Spinal cord (tissue), 10 donors: Measurements from ENCODE around the gene PPFIBP2. TPM values are rescaled to one million over a fixed set of nuclear protein-coding genes. Genes with fewer than 3 reads are reported as not detected.

ENCODE experiments used
- DNase-seq, 6 donors: peaks; one replicate each; pipeline versions ENCODE4 v3.0.0 to v3.0.0-alpha.2; 2013 to 2015; ENCODE audit warnings: low spot score in 6 of 6, low read depth in 4 of 6
- H3K27ac ChIP-seq: one replicate; pipeline ENCODE4 v1.5.1; 2013; ENCODE audit warnings: low read depth, low read length, control low read depth
- H3K27me3 ChIP-seq: one replicate; pipeline ENCODE4 v1.6.1; 2013; ENCODE audit warnings: low read length; ENCODE audit not compliant: control insufficient read depth, insufficient read depth
- H3K36me3 ChIP-seq: one replicate; pipeline ENCODE4 v1.6.1; 2013; ENCODE audit warnings: low read length; ENCODE audit not compliant: control insufficient read depth, insufficient read depth
- H3K4me1 ChIP-seq: one replicate; pipeline ENCODE4 v1.6.1; 2013; ENCODE audit warnings: low read length; ENCODE audit not compliant: control insufficient read depth, insufficient read depth
- H3K4me3 ChIP-seq: one replicate; pipeline ENCODE4 v1.5.1; 2013; ENCODE audit warnings: low read depth, low read length, control low read depth
- H3K9me3 ChIP-seq: one replicate; pipeline ENCODE4 v1.6.1; 2013; ENCODE audit warnings: low read length; ENCODE audit not compliant: control insufficient read depth, insufficient read depth
- WGBS: methylation state at CpG from one replicate; pipeline ENCODE4 v1.1.5; 2013; ENCODE audit warnings: missing lambda C conversion rate; ENCODE audit not compliant: insufficient coverage; 5-methylcytosine and 5-hydroxymethylcytosine counted together
- polyA plus RNA-seq, 2 donors: library from polyadenylated mRNA; unstranded; fragments of 120-200 nt; gene quantifications; one replicate each; pipeline ENCODE4 v1.2.1, GENCODE V29; 2013; ENCODE audit not compliant: insufficient read length in 2 of 2
- total RNA-seq, 2 donors: library from RNA; depleted of rRNA in 1 of 2; stranded (reverse); fragments of 120-200 nt in 1 of 2; fragments of >200 nt in 1 of 2; gene quantifications; one replicate each; pipeline versions ENCODE4 v1.2.3 to v1.2.4, GENCODE V29; 2013 to 2014
- donor health status: healthy.

The PPFIBP2 gene
- total and polyA plus RNA-seq, 4 donors, result 14.3 to 23.8 (median 19.1) TPM

DNA sequence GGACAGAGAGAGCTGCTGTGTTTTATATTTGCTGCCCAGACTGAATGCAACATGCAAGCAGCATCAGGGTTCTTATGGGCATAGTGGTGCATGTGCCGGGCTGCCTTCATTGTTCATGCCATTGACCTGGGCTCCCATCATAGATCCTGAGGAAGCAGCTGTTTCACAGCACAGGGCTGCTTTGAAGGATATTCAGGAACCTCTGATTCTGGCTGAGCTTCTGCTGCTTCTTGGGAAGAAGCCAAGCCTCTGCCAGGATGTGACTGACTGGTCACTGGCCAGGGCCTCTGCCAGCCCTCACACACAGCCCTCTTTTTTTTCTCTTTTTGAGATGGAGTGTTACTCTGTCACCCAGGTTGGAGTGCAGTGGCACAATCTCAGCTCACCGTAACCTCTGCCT, 116.2 kb downstream of the PPFIBP2 start:
- Histone ChIP-seq H3K4me3 (no peak overlapping the region), H3K9me3 (no peaks in the 10 kb centered on the region), H3K27ac (no peak overlapping the region), H3K27me3 (no peaks in the 10 kb centered on the region), H3K4me1 (peaks cover 9% of the 10 kb centered on the region), H3K36me3 (no peaks in the 10 kb centered on the region)
- DNase-seq, result peak in 3 of 6 donors; percentile 22 to 53 (median 50)
- WGBS, result 50% methylated on average over 1 of the region's 2 CpGs

GRCh38 chr11:7632211-7632610, 118.4 kb downstream of the PPFIBP2 start:
- no peak overlapping the region for H3K4me3 ChIP-seq
- no peak overlapping the region for H3K27ac ChIP-seq
- H3K36me3 ChIP-seq, result no peaks in the 10 kb centered on the region
- H3K27me3 ChIP-seq, result no peaks in the 10 kb centered on the region
- WGBS, result 93% methylated on average over 2 of the region's 2 CpGs
- no peak for DNase-seq
- peaks cover 9% of the 10 kb centered on the region for H3K4me1 ChIP-seq
- H3K9me3 ChIP-seq, result no peaks in the 10 kb centered on the region

DNA sequence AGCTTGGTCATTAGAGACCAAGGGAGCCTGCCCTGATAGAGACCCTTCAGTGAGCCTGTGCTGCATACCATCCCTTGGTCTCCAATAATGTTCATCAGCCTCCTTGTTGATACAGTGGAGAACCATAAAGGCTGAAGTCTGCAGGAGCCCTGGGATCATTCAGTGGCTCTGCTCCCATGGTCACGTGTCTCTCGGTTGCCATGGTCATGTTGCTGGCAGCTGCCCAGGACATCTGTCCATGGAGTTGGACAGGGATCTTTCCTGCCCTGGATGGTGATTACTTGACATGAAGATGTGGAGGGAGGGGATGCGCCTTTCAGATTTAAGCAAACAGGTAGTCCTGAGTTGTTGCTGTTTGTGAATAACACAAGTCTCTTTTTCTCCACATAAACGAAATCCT, 121.3 kb downstream of the PPFIBP2 start:
- H3K27me3 ChIP-seq, result no peaks in the 10 kb centered on the region
- WGBS, result 67% methylated on average over 2 of the region's 4 CpGs
- no peak for DNase-seq

DNA sequence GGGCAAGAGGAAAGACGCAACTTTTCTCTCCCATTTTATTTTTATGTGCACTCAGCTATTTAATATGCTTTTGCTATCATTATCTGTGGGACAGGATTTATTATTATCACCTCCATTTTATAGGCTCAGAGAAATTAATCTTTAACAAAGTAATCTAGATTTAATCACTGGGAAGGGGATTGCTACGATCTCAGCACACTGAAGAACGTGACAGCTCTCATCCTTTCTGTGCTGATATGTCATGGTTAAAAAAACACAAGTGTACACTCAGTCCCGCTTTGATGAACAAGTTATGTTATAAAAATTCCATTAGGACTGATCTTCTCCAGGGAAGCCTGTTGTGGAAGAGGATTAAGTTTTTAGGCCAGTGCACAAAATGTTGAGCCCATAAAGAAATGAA, 121.9 kb downstream of the PPFIBP2 start:
- Histone ChIP-seq H3K27ac (no peak overlapping the region), H3K27me3 (no peaks in the 10 kb centered on the region), H3K36me3 (no peaks in the 10 kb centered on the region), H3K4me1 (no peaks in the 10 kb centered on the region), H3K9me3 (no peaks in the 10 kb centered on the region), H3K4me3 (no peak overlapping the region)
- no CpG with 5 or more reads among the region's 4 CpGs for WGBS
- peak in 1 of 6 donors; percentile 74 for DNase-seq

More for the DNA sequence above, 121.3 kb downstream of the PPFIBP2 start:
- Histone ChIP-seq H3K9me3 (no peaks in the 10 kb centered on the region), H3K4me1 (peaks cover 5% of the 10 kb centered on the region), H3K4me3 (no peak overlapping the region), H3K27ac (no peak overlapping the region), H3K36me3 (no peaks in the 10 kb centered on the region)

DNA sequence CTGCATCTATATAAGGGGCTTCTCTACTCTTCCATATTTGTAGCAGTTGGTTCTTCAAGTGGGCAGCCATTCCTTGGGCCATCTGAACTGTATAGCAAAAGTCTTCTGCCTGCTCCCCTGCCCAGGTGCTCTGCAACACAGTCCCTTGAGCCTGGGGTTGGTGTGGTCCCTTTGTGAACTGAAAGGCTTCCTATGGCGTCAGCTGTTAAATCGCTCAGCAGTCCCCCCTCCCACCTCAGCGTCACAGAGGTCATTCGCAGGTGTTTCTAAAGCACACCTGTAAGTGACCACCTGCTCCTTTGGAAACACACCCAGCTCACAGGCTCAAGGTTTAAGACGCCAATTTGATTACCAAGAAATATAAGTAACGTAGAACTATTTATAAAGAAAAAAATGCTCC, 122.6 kb downstream of the PPFIBP2 start:
- Histone ChIP-seq H3K27ac (no peak overlapping the region), H3K36me3 (no peaks in the 10 kb centered on the region), H3K27me3 (no peaks in the 10 kb centered on the region), H3K4me1 (no peaks in the 10 kb centered on the region), H3K4me3 (no peak overlapping the region), H3K9me3 (no peaks in the 10 kb centered on the region)
- DNase-seq, result no peak
- WGBS, result 80% methylated on average over 2 of the region's 6 CpGs

DNA sequence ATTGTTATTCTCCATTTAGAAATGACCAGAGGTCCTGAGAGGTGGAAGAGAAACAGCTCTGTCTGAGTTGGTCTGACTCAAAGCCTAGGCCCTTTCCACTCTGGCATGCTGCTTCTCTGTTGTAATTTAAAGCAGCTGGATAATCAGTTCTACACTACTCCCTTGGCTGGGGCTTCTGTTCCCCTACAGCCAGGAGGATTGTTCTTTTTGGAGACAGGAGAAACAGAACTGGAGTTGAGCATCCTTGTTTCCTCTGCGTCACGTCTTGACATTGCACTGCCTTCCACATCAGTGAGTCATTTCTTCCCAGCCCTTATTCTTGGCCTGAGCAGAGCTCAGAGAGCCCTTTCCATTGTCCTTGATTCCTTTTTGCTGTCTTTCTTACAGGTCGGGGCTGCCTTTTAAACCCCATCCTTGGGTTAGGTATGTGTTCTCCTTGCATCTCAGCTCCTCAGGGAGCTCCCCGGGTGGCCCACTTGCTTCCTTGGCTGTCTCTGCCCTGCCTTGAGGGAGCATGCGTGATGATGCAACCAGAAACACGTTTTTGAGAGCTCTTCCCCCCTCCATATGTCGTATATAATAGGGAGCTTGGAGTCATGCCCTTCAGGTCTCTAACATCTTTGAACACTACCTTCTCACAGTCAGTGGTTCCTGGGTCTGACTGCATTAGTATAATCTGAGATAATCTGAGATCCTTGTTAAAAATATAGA, 123.8 kb downstream of the PPFIBP2 start:
- H3K27me3 ChIP-seq, result no peaks in the 10 kb centered on the region
- WGBS, result 91% methylated on average over 3 of the region's 7 CpGs
- peaks cover 4% of the 10 kb centered on the region for H3K36me3 ChIP-seq
- peak in 1 of 6 donors; percentile 22 for DNase-seq
- H3K9me3 ChIP-seq, result no peaks in the 10 kb centered on the region
- peak overlapping the region; percentile 22 for H3K27ac ChIP-seq
- no peak overlapping the region for H3K4me3 ChIP-seq
- H3K4me1 ChIP-seq, result no peaks in the 10 kb centered on the region

GRCh38 chr11:7638710-7639642, 125.2 kb downstream of the PPFIBP2 start:
- Histone ChIP-seq H3K27me3 (no peaks in the 10 kb centered on the region), H3K4me1 (no peaks in the 10 kb centered on the region), H3K9me3 (no peaks in the 10 kb centered on the region), H3K27ac (no peak overlapping the region), H3K4me3 (no peak overlapping the region), H3K36me3 (peaks cover 4% of the 10 kb centered on the region)
- WGBS, result 86% methylated on average over 2 of the region's 5 CpGs
- peak in 1 of 6 donors; percentile 25 for DNase-seq

DNA sequence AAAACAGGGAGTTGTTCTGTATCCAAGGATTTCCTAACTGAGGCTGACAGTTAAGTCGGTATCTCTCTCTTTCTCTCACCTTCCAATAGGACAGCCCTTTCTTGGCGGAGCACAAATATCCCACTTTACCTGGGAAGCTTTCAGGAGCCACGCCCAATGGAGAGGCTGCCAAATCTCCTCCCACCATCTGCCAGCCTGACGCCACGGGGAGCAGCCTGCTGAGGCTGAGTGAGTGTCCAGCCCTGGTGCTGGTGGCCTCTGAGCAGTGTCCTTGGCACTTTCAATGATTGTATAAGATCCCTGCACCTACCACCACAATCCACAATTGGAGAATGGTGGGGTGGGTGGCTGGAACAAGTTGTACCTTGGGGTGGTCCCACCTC, 125.8 kb downstream of the PPFIBP2 start:
- DNase-seq, result no peak
- no peaks in the 10 kb centered on the region for H3K4me1 ChIP-seq
- H3K4me3 ChIP-seq, result no peak overlapping the region
- H3K36me3 ChIP-seq, result peaks cover 4% of the 10 kb centered on the region
- 100% methylated on average over 2 of the region's 5 CpGs for WGBS
- H3K9me3 ChIP-seq, result no peaks in the 10 kb centered on the region
- H3K27ac ChIP-seq, result no peak overlapping the region
- no peaks in the 10 kb centered on the region for H3K27me3 ChIP-seq

DNA sequence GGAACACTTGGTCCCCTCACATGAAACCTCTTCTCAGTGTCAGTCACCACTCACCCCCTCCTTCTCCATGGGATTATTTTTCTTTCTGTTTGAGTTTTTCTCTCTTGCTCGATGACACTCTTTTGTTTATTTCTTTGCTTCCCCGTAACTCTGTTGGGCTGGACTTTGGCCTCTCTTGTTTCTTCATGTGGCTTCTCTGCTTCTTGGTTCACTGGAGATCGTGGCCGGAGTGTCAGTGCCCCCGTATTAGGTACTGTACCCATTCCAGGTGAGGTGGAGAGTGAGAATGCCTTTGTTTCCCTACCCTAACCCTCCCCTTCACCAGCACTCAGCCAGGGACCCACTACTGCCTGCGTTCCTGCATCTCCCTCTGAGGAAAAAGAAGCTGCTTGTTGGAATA, 127.0 kb downstream of the PPFIBP2 start:
- WGBS, result no CpG with 5 or more reads among the region's 6 CpGs
- H3K4me3 ChIP-seq, result no peak overlapping the region
- H3K4me1 ChIP-seq, result no peaks in the 10 kb centered on the region
- no peak overlapping the region for H3K27ac ChIP-seq
- DNase-seq, result no peak
- no peaks in the 10 kb centered on the region for H3K9me3 ChIP-seq
- H3K36me3 ChIP-seq, result peaks cover 4% of the 10 kb centered on the region
- no peaks in the 10 kb centered on the region for H3K27me3 ChIP-seq
